A673 (cell line): ENCODE measurements around the gene SLC8A3.

Experiments
- EZH2 ChIP-seq: fragments of 200-600 bp; sonication (generic); IDR thresholded peaks from 2 replicates; pipeline ENCODE4 v1.6.1; 2017; ENCODE audit warnings: borderline replicate concordance, low read depth, mild to moderate bottlenecking, mixed read lengths, antibody characterized with exemption, low read length; ENCODE audit not compliant: poor library complexity, severe bottlenecking
- TF ChIP-seq, protein P1 (sequence below): fragments of 300-800, 200-600 bp; sonication (generic); conservative IDR thresholded peaks from 2 replicates; pipeline ENCODE4 v1.5.1; 2017; ENCODE audit warnings: low read depth, mild to moderate bottlenecking, antibody characterized with exemption, low read length, moderate library complexity, mixed read lengths

DNA sequence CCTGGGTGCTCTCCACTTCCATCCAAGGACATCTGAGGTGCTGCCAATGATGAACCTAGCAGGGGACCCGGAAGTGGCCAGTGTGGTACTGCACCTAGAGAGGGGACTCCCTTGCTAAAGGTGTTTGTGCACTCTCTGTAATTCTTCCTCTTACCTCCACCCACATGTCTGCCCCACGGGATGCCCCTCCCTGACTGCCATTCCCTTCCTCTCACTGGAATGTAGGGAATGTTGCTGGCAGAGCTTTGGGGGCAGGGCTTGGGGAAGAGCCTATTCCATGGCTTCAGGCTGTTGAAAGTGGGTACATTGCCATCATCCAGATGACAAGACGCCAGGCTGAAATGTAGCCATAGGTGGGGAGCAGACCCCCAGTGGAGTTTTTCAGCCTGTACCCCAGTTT is 156.3 kb downstream of the SLC8A3 start:
- TF ChIP-seq, protein P1, sequence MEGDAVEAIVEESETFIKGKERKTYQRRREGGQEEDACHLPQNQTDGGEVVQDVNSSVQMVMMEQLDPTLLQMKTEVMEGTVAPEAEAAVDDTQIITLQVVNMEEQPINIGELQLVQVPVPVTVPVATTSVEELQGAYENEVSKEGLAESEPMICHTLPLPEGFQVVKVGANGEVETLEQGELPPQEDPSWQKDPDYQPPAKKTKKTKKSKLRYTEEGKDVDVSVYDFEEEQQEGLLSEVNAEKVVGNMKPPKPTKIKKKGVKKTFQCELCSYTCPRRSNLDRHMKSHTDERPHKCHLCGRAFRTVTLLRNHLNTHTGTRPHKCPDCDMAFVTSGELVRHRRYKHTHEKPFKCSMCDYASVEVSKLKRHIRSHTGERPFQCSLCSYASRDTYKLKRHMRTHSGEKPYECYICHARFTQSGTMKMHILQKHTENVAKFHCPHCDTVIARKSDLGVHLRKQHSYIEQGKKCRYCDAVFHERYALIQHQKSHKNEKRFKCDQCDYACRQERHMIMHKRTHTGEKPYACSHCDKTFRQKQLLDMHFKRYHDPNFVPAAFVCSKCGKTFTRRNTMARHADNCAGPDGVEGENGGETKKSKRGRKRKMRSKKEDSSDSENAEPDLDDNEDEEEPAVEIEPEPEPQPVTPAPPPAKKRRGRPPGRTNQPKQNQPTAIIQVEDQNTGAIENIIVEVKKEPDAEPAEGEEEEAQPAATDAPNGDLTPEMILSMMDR = no peak
- TF ChIP-seq EZH2 = no peak
